HepG2 (cell line): ENCODE measurements around the gene WDR93. TPM values are rescaled to one million over a fixed set of nuclear protein-coding genes. Genes with fewer than 3 reads are reported as not detected.
A peak's percentile ranks its signal among the peaks of the same experiment; 100 is the strongest.

Experiments used
- BHLHE40 ChIP-seq: IDR thresholded peaks from 2 replicates; pipeline ENCODE4 v1.6.1; 2011; ENCODE audit warnings: low read length, improper control_type of control experiment
- EHMT2 ChIP-seq: fragments of 200-600 bp; sonication (generic); IDR thresholded peaks from 2 replicates; pipeline ENCODE4 v1.7.0; 2017; ENCODE audit warnings: antibody characterized with exemption, low read depth, low read length, borderline replicate concordance
- ERF ChIP-seq: IDR thresholded peaks from 2 replicates; pipeline ENCODE4 v1.6.1; 2018; ENCODE audit warnings: missing biosample characterization, missing genetic modification reagents
- GATAD1 ChIP-seq: IDR thresholded peaks from 2 replicates; pipeline ENCODE4 v1.6.1; 2016; ENCODE audit warnings: missing genetic modification reagents, missing compliant biosample characterization
- HOXA7 ChIP-seq: sonication (generic); formaldehyde crosslinking; IDR thresholded peaks from 2 replicates; pipeline ENCODE4 v1.8.1; 2022; ENCODE audit warnings: mild to moderate bottlenecking, missing genetic modification reagents, moderate library complexity
- JARID2 ChIP-seq: sonication (generic); formaldehyde crosslinking; IDR thresholded peaks from 2 replicates; pipeline ENCODE4 v1.8.1; 2023; ENCODE audit warnings: missing genetic modification reagents, inconsistent platforms; ENCODE audit not compliant: insufficient replicate concordance
- NR2F6 ChIP-seq, 2 experiments: IDR thresholded peaks; 2 replicates each; pipeline ENCODE4 v1.6.1; 2016; ENCODE audit warnings: antibody characterized with exemption in 1 of 2, mild to moderate bottlenecking in 1 of 2
- RNF2 ChIP-seq: fragments of 450-650 bp; conservative IDR thresholded peaks from 2 replicates; pipeline ENCODE4 v1.6.1; 2016; ENCODE audit warnings: low read depth
- TBP ChIP-seq: sonication (generic); formaldehyde crosslinking; IDR thresholded peaks from 2 replicates; pipeline ENCODE4 v1.5.0; 2020; ENCODE audit warnings: missing genetic modification reagents
- TCF7L2 ChIP-seq: IDR thresholded peaks from 2 replicates; pipeline ENCODE4 v1.6.1; 2011; ENCODE audit warnings: mild to moderate bottlenecking, low read depth, low read length, moderate library complexity
- WIZ ChIP-seq: sonication (generic); formaldehyde crosslinking; IDR thresholded peaks from 2 replicates; pipeline ENCODE4 v1.5.1; 2020; ENCODE audit warnings: mild to moderate bottlenecking, missing genetic modification reagents
- ZBTB20 ChIP-seq: sonication (generic); formaldehyde crosslinking; IDR thresholded peaks from 2 replicates; pipeline ENCODE4 v1.8.1; 2023; ENCODE audit warnings: missing genetic modification reagents, low read depth, mild to moderate bottlenecking, borderline replicate concordance
- ZNF850 ChIP-seq: sonication (generic); formaldehyde crosslinking; conservative IDR thresholded peaks from 2 replicates; pipeline ENCODE4 v1.9.0; 2021; ENCODE audit warnings: mild to moderate bottlenecking, missing genetic modification reagents
- ZNF878 ChIP-seq: sonication (generic); formaldehyde crosslinking; IDR thresholded peaks from 2 replicates; pipeline ENCODE4 v1.8.1; 2023; ENCODE audit warnings: mild to moderate bottlenecking, missing genetic modification reagents, moderate library complexity
- polyA plus RNA-seq, 8 experiments: library from polyadenylated mRNA; depleted of rRNA in 3 of 8; stranded (reverse) in 7 of 8; unstranded in 1 of 8; fragments of >200 nt; fragmentation: Illumina TruSeq in 4 of 8; extraction: Trizol in 4 of 8; gene quantifications; 2 replicates each; pipeline versions ENCODE4 v1.2.1 to v1.2.3, GENCODE V29; 2011 to 2016; ENCODE audit warnings: low read depth in 4 of 8, missing spikeins in 1 of 8, mixed read lengths in 1 of 8; ENCODE audit not compliant: insufficient read depth in 1 of 8
- total RNA-seq, 5 experiments: library from RNA; depleted of rRNA; stranded (reverse); fragments of >200 nt; fragmentation: Illumina TruSeq; extraction: Trizol; gene quantifications; 2 replicates each; pipeline ENCODE4 v1.2.3, GENCODE V29; 2016; ENCODE audit warnings: low read depth in 1 of 5
- TF ChIP-seq, protein P1 (sequence below): sonication (generic); formaldehyde crosslinking; IDR thresholded peaks from 2 replicates; pipeline ENCODE4 v1.4.0; 2020; ENCODE audit warnings: mild to moderate bottlenecking, missing genetic modification reagents
- TF ChIP-seq, protein P2 (sequence below): sonication (generic); formaldehyde crosslinking; IDR thresholded peaks from 2 replicates; pipeline ENCODE4 v1.8.0; 2022; ENCODE audit warnings: mild to moderate bottlenecking, missing genetic modification reagents, borderline replicate concordance
- TF ChIP-seq, protein P3 (sequence below), 2 experiments: sonication (generic) in 1 of 2; formaldehyde crosslinking in 1 of 2; IDR thresholded peaks; 2 replicates each; pipeline versions ENCODE4 v1.6.1 to v1.9.0; 2014 to 2022; ENCODE audit warnings: antibody characterized with exemption in 1 of 2, borderline replicate concordance in 1 of 2, inconsistent platforms in 1 of 2, low read depth in 1 of 2, missing genetic modification reagents in 1 of 2

WDR93 gene
- total and polyA plus RNA-seq, 2 of the 13 experiments (the other 11 are each of a cell fraction or from before 2014, with no cell fraction given) = 0.07 TPM; not detected in 1

DNA sequence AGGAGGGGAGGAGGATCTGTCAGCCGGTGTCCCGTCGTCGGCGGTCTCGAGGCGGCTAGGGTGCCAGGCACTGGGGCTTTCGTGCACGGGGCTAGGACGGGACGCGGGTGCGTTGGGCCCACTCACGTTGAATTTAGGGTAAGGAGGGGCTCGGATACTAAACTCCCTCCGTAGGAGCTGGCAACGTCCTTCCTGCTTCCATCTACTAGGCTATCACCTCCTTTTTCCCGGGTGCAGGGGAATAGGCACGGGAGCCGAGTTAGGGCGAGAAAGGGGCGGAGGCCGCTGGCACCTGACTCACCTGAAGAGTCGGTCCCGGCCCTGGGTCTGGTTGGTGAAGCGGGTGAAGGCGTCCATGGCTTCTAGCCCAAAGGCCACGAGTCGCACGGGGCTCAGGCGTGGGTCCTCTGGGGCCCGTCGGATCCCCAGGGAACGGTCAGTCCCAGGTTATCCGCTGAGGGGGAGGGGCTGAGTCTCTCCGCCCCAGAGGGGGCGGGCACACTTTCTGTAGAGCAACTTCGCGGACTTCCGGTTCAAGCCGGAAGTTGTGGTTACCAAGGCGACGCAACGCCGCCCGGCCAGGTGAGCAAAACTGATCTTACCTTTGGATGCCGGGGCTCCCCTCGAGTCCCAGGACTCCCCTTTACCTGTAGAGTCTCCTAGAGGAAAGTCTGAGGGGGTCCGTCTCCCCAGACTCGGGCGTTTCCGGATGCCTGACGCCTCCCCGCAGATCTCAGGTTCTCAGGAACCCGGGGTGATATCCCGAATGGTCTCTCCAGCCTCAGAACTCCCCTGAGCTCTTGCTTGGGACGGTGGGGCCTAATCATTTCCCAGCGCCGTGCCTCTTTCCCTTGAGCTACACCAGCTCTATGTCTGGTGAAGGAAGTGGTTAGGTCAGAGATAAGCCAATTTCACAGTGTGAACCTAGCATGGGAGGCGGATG is at the start of gene WDR93, which contains the start of gene PEX11A (continued):
- TF ChIP-seq, protein P1, sequence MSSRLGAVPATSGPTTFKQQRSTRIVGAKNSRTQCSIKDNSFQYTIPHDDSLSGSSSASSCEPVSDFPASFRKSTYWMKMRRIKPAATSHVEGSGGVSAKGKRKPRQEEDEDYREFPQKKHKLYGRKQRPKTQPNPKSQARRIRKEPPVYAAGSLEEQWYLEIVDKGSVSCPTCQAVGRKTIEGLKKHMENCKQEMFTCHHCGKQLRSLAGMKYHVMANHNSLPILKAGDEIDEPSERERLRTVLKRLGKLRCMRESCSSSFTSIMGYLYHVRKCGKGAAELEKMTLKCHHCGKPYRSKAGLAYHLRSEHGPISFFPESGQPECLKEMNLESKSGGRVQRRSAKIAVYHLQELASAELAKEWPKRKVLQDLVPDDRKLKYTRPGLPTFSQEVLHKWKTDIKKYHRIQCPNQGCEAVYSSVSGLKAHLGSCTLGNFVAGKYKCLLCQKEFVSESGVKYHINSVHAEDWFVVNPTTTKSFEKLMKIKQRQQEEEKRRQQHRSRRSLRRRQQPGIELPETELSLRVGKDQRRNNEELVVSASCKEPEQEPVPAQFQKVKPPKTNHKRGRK = no peak
- no peak for TF ChIP-seq RNF2
- TF ChIP-seq ZNF878 (CRISPR knock-in tag) = no peak
- TF ChIP-seq EHMT2 = no peak
- no peak for TF ChIP-seq TBP (CRISPR knock-in tag)
- no peak for TF ChIP-seq NR2F6 (IDR thresholded peaks at IDR 0.05)
- TF ChIP-seq NR2F6 (CRISPR knock-in tag; IDR thresholded peaks at IDR 0.05) = no peak; the same call in 1 of the 2 replicates
- no peak for TF ChIP-seq TCF7L2
- peak; percentile 62 for TF ChIP-seq GATAD1 (CRISPR knock-in tag)
- TF ChIP-seq HOXA7 (CRISPR knock-in tag) = no peak
- no peak for TF ChIP-seq ZBTB20 (CRISPR knock-in tag)
- no peak for TF ChIP-seq WIZ (CRISPR knock-in tag)
- TF ChIP-seq, protein P2, sequence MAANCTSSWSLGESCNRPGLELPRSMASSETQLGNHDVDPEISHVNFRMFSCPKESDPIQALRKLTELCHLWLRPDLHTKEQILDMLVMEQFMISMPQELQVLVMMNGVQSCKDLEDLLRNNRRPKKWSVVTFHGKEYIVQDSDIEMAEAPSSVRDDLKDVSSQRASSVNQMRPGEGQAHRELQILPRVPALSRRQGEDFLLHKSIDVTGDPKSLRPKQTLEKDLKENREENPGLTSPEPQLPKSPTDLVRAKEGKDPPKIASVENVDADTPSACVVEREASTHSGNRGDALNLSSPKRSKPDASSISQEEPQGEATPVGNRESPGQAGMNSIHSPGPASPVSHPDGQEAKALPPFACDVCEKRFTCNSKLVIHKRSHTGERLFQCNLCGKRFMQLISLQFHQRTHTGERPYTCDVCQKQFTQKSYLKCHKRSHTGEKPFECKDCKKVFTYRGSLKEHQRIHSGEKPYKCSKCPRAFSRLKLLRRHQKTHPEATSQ (CRISPR knock-in tag) = no peak
- TF ChIP-seq, protein P3, sequence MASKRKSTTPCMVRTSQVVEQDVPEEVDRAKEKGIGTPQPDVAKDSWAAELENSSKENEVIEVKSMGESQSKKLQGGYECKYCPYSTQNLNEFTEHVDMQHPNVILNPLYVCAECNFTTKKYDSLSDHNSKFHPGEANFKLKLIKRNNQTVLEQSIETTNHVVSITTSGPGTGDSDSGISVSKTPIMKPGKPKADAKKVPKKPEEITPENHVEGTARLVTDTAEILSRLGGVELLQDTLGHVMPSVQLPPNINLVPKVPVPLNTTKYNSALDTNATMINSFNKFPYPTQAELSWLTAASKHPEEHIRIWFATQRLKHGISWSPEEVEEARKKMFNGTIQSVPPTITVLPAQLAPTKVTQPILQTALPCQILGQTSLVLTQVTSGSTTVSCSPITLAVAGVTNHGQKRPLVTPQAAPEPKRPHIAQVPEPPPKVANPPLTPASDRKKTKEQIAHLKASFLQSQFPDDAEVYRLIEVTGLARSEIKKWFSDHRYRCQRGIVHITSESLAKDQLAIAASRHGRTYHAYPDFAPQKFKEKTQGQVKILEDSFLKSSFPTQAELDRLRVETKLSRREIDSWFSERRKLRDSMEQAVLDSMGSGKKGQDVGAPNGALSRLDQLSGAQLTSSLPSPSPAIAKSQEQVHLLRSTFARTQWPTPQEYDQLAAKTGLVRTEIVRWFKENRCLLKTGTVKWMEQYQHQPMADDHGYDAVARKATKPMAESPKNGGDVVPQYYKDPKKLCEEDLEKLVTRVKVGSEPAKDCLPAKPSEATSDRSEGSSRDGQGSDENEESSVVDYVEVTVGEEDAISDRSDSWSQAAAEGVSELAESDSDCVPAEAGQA (IDR thresholded peaks at IDR 0.05; ENCODE audit: low read depth) = 0 out of 2 replicates have a peak, but pooled peaks have one; percentile 18
- TF ChIP-seq, protein P3 (CRISPR knock-in tag; IDR thresholded peaks at IDR 0.05; ENCODE audit: borderline replicate concordance) = no peak
- no peak for TF ChIP-seq ZNF850
- peak; percentile 71; the same call in 1 of the 2 replicates for TF ChIP-seq ERF (CRISPR knock-in tag)
- TF ChIP-seq BHLHE40 = peak; percentile 45; the same call in 1 of the 2 replicates
- no peak for TF ChIP-seq JARID2 (CRISPR knock-in tag)
